Measurements from ENCODE around the gene MVB12B.
A peak's percentile ranks its signal among the peaks of the same experiment; 100 is the strongest.

MVB12B gene

DNA sequence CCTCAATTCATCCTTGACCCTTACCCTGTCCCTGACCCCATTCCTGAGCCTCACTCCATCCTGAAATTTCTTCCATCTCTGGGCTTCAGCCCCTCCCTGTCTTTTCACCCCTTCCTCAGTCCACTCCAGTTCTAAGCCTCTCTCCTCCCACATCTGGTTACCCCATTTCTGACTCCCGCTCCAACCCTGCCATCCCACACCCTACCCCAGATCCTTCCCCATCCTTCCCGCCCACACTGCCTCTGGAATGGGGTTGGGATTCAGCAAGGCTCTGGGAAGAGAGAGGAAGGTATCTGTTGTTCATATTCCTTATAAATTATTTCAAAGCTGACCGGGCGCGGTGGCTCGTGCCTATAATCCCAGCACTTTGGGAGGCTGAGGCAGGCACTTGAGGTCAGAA, 29.9 kb upstream of the MVB12B start:
- no peak for TF ChIP-seq ZFX (IDR thresholded peaks at IDR 0.05; ENCODE audit: borderline replicate concordance)
- TF ChIP-seq, protein P1, sequence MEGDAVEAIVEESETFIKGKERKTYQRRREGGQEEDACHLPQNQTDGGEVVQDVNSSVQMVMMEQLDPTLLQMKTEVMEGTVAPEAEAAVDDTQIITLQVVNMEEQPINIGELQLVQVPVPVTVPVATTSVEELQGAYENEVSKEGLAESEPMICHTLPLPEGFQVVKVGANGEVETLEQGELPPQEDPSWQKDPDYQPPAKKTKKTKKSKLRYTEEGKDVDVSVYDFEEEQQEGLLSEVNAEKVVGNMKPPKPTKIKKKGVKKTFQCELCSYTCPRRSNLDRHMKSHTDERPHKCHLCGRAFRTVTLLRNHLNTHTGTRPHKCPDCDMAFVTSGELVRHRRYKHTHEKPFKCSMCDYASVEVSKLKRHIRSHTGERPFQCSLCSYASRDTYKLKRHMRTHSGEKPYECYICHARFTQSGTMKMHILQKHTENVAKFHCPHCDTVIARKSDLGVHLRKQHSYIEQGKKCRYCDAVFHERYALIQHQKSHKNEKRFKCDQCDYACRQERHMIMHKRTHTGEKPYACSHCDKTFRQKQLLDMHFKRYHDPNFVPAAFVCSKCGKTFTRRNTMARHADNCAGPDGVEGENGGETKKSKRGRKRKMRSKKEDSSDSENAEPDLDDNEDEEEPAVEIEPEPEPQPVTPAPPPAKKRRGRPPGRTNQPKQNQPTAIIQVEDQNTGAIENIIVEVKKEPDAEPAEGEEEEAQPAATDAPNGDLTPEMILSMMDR (IDR thresholded peaks at IDR 0.05): no peak

DNA sequence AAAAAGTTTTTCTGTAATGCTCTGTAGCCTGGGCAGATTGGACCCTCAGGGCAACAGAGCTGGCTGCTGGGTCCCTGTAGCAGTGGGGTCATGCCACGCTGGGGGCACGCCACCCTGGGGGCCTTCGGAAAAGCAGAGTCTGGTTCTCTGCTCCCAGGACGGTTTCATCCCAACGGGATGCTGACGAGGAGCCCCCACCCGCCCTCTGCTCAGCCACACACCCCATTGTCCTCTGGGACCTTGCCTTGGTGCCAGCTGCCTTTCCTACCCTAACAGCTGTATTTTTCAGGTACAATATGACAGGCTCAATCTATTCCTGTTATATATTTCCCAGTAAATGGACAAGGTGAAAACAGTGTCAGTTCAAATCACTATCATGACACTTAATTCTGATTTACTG, 29.0 kb upstream of the MVB12B start:
- H3K27ac ChIP-seq: no peak overlapping the region
- TF ChIP-seq, protein P1 (IDR thresholded peaks at IDR 0.05): no peak
- no peak for TF ChIP-seq ZFX (IDR thresholded peaks at IDR 0.05; ENCODE audit: borderline replicate concordance)

More for the DNA sequence above, 29.9 kb upstream of the MVB12B start:
- H3K27ac ChIP-seq: no peak overlapping the region

DNA sequence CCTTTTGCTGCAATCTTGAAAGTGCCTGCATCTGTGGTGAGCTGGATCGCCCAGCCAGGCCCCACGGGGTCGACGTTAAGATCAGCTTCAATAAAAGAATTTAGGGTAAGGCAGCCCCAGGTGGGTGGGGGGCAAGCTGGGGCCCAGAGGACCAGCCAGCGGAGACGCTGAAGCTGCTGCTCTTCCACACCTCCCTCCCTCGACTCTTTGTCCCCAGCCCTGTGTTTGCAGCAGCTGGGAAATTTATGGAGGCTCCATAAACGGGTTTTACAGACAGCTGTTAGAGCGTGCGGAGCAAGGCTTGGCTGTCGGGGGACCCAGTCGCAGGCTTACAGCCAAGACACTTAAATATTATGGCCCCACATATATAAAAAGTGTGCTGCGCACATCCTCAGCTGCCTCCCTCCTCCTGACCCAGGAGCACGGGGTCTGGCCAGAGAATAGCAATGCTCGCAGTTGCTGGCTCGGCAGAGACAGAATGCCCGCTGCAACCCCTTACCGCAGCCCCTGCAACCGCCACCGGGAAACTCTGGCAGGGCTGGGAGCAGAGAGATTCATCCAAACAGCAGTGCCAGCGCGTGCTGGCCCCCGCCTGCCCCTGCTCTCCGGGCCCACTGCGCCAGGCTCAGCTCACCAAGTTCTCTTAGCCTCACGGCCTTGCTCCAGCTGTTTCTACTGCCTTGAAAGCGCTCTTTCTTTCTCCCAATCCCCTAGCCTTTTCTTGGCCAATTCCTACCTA, 28.4 kb upstream of the MVB12B start:
- no peak overlapping the region for H3K27ac ChIP-seq
- no peak for TF ChIP-seq ZFX (IDR thresholded peaks at IDR 0.05; ENCODE audit: borderline replicate concordance)
- TF ChIP-seq, protein P1 (IDR thresholded peaks at IDR 0.05): no peak

DNA sequence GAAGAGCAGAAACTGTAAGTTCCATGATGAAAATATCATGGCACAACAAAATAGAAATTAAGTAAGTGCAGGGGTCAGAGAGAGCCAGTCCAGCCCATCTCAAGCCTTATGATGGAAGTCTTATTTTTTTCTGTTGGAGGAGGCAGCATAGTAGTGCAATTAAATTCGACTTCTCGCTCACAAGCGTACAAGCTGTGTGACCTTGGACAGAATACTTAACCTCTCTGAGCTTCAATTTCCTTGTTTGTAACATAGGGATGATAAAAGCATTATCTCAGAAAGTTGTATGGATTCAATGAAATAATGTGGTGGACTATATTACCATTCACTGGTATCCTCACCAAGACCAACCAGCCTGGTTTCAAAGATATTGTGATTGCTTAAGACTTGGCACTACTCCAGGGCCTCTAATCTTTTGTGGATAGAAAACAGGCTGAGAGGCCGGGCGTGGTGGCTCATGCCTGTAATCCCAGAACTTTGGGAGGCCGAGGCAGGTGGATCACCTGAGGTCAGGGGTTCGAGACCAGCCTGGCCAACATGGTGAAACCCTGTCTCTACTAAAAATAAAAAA, 26.8 kb upstream of the MVB12B start:
- no peak overlapping the region for H3K27ac ChIP-seq
- TF ChIP-seq, protein P1 (IDR thresholded peaks at IDR 0.05): no peak
- no peak for TF ChIP-seq ZFX (IDR thresholded peaks at IDR 0.05; ENCODE audit: borderline replicate concordance)

DNA sequence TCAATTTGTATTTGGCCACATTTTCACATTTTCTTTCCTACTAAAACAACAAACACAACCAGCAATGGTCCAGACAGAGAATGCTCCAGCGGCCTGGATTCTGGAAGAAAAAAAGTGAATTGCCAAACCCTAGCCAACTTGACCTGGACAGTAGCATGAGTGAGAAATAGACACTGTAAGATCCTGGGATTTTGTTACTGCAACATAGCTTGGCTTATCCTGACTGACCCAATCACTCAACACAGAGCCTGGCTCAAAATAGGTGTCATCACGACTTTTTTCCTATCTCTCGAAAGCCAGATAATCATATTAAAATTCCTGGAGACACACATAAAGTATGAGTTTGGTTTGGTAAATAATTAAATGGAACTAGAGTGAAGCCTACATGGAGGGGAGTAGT, 25.4 kb upstream of the MVB12B start:
- no peak for TF ChIP-seq ZFX (IDR thresholded peaks at IDR 0.05; ENCODE audit: borderline replicate concordance)
- TF ChIP-seq, protein P1 (IDR thresholded peaks at IDR 0.05): no peak
- no peak overlapping the region for H3K27ac ChIP-seq

DNA sequence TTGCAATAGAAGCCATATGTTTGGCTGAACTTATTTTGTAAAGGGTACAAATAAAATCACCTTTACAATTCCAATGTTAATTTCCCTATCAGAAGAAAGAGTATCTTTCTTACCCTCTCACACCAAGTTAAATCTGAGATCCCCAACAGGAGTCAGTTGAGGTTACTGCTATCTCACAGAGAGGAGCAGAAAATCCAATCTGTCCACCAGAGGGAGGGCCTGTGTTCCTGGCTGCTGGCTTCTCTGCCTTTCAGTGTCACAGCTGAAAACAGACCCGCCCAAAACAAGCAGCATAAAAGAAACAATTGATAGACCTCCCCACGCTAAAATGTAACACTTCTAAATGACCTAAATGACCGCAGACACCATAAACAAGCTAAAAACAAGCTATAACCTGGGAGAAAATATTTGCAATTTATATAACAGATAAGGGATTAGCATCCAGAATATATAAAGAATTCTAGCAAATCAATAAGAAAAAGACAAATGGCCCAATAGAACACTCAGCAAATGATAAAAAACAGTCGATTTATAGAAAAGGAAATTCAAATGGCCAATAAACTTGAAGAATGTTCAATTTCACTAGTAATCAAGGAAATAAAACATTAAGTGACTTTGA, 24.5 kb upstream of the MVB12B start:
- no peak overlapping the region for H3K27ac ChIP-seq
- TF ChIP-seq, protein P1 (IDR thresholded peaks at IDR 0.05): peak; percentile 80
- no peak for TF ChIP-seq ZFX (IDR thresholded peaks at IDR 0.05; ENCODE audit: borderline replicate concordance)

DNA sequence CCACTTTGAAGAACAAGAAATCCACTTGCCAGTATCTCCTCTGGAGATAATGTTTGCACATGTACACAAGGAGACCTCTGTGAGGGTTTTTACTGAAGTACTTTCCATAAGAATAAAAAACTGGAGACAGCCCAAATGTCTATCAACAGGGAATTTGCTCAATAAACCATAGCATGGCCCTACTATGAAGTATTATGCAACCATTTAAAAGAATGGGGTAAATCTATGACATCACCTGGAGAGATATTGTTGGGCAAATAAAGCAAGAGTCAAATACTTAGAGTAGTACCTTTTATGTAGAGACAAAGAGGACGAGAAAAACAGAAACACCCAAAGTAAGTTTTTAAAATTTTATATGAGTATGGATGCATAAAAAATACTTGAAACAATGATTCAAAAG, 23.9 kb upstream of the MVB12B start:
- TF ChIP-seq, protein P1 (IDR thresholded peaks at IDR 0.05): no peak
- no peak for TF ChIP-seq ZFX (IDR thresholded peaks at IDR 0.05; ENCODE audit: borderline replicate concordance)
- H3K27ac ChIP-seq: no peak overlapping the region

Measured in 22Rv1 (cell line).